ENCODE results near the gene RRP36.

GRCh38 chr6:43011207-43011606 is 10.2 kb upstream of the RRP36 start:
- TF ChIP-seq, protein P1, sequence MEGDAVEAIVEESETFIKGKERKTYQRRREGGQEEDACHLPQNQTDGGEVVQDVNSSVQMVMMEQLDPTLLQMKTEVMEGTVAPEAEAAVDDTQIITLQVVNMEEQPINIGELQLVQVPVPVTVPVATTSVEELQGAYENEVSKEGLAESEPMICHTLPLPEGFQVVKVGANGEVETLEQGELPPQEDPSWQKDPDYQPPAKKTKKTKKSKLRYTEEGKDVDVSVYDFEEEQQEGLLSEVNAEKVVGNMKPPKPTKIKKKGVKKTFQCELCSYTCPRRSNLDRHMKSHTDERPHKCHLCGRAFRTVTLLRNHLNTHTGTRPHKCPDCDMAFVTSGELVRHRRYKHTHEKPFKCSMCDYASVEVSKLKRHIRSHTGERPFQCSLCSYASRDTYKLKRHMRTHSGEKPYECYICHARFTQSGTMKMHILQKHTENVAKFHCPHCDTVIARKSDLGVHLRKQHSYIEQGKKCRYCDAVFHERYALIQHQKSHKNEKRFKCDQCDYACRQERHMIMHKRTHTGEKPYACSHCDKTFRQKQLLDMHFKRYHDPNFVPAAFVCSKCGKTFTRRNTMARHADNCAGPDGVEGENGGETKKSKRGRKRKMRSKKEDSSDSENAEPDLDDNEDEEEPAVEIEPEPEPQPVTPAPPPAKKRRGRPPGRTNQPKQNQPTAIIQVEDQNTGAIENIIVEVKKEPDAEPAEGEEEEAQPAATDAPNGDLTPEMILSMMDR (IDR thresholded peaks at IDR 0.05): no peak
- TF ChIP-seq POLR2A (IDR thresholded peaks at IDR 0.05): no peak
